Ovary (tissue), 3 donors: ENCODE measurements around the gene TNFRSF4.

ENCODE experiments used
- CTCF ChIP-seq, 3 donors: fragments of 450-650 bp in 2 of 3; fragments of 200-600 bp in 1 of 3; IDR thresholded peaks; one replicate each; pipeline versions ENCODE4 v1.5.1 to v1.8.0; 2016 to 2022; ENCODE audit warnings: antibody characterized with exemption in 3 of 3, mild to moderate bottlenecking in 1 of 3
- EP300 ChIP-seq: sonication (generic); formaldehyde crosslinking; IDR thresholded peaks from one replicate; pipeline ENCODE4 v1.6.1; 2017; ENCODE audit warnings: antibody characterized with exemption
- POLR2A ChIP-seq: fragments of 450-650 bp; IDR thresholded peaks from one replicate; pipeline ENCODE4 v1.6.1; 2017; ENCODE audit warnings: antibody characterized with exemption, mild to moderate bottlenecking, moderate library complexity
- donor health status: DM: no; HTN: no; CAD: no.

- TF ChIP-seq EP300 (no peak), POLR2A (no peak), CTCF (IDR thresholded peaks at IDR 0.05) (no peak)
Measured at GRCh38 chr1:1213345-1214265, at the start of gene TNFRSF4.
